K562 (cell line): Measurements from ENCODE around the gene STRADB. TPM values are rescaled to one million over a fixed set of nuclear protein-coding genes. Genes with fewer than 3 reads are reported as not detected.
A peak's percentile ranks its signal among the peaks of the same experiment; 100 is the strongest.

ENCODE experiments used
- AFF1 ChIP-seq, 2 experiments: fragments of 450-650 bp; IDR thresholded peaks; 2 replicates each; pipeline ENCODE4 v1.6.1; 2018; ENCODE audit warnings: mild to moderate bottlenecking in 2 of 2, low read depth in 1 of 2; ENCODE audit not compliant: partially characterized antibody in 2 of 2
- ATF7 ChIP-seq: fragments of 450-650 bp; IDR thresholded peaks from 2 replicates; pipeline ENCODE4 v1.7.1; 2014; ENCODE audit warnings: mild to moderate bottlenecking, moderate library complexity
- FOXM1 ChIP-seq, 2 experiments: fragments of 450-650 bp in 1 of 2; sonication (generic) in 1 of 2; formaldehyde crosslinking in 1 of 2; IDR thresholded peaks; 2 replicates each; pipeline versions ENCODE4 v1.6.1 to v1.9.0; 2017 to 2022; ENCODE audit warnings: low read depth in 2 of 2, mild to moderate bottlenecking in 2 of 2, missing genetic modification reagents in 1 of 2, moderate library complexity in 1 of 2
- HMBOX1 ChIP-seq: sonication (generic); IDR thresholded peaks from 2 replicates; pipeline ENCODE4 v1.6.1; 2016
- SMARCA4 ChIP-seq: fragments of 450-650 bp; IDR thresholded peaks from 2 replicates; pipeline ENCODE4 v1.6.1; 2016
- TBL1XR1 ChIP-seq, 2 experiments: IDR thresholded peaks; 2 replicates each; pipeline ENCODE4 v1.6.1; 2012; ENCODE audit warnings: improper control_type of control experiment in 2 of 2, low read length in 2 of 2, mild to moderate bottlenecking in 1 of 2
- TCF3 ChIP-seq: sonication (generic); formaldehyde crosslinking; IDR thresholded peaks from 2 replicates; pipeline ENCODE4 v1.4.0; 2020; ENCODE audit warnings: mild to moderate bottlenecking, missing genetic modification reagents
- ZSCAN32 ChIP-seq: fragments of 450-650 bp; formaldehyde crosslinking; IDR thresholded peaks from 2 replicates; pipeline ENCODE4 v1.4.0; 2020; ENCODE audit warnings: mild to moderate bottlenecking, moderate library complexity
- polyA plus RNA-seq, 8 experiments: library from polyadenylated mRNA; depleted of rRNA in 4 of 8; stranded (reverse) in 5 of 8; unstranded in 3 of 8; fragments of >200 nt; fragmentation: Nextera tagmentation in 2 of 8; fragmentation: Illumina TruSeq in 1 of 8; extraction: Ambion mirVana in 2 of 8; extraction: Trizol in 1 of 8; gene quantifications; 2 replicates each; pipeline versions ENCODE4 v1.2.1 to v1.2.3, GENCODE V29; 2011 to 2014; ENCODE audit warnings: inconsistent platforms in 1 of 8, missing spikeins in 1 of 8
- total RNA-seq, 7 experiments: library from RNA; depleted of rRNA in 6 of 7; stranded (reverse); fragments of >200 nt in 6 of 7; fragmentation: Illumina TruSeq in 2 of 7; extraction: Trizol in 2 of 7; gene quantifications; 2 replicates each; pipeline versions ENCODE4 v1.2.1 to v1.2.3, GENCODE V29; 2011 to 2021; ENCODE audit warnings: low replicate concordance in 1 of 7

Gene STRADB
- total and polyA plus RNA-seq, 9 of the 15 experiments (the other 6 are each of a cell fraction or from before 2014, with no cell fraction given), result 6.9 to 30.6 (median 15.7) TPM

- TF ChIP-seq AFF1 (IDR thresholded peaks at IDR 0.05; ENCODE audit: low read depth in 1 of 2, partially characterized antibody in 2 of 2), result peak in 1 of 2 experiments; percentile 33
- TF ChIP-seq TCF3, result peak; percentile 86
- TF ChIP-seq HMBOX1, result peak; percentile 44; the same call in 1 of the 2 replicates
- TF ChIP-seq SMARCA4, result peak; percentile 80
- TF ChIP-seq FOXM1 (IDR thresholded peaks at IDR 0.05; ENCODE audit: low read depth), result peak; percentile 68
- TF ChIP-seq FOXM1 (CRISPR knock-in tag; IDR thresholded peaks at IDR 0.05; ENCODE audit: low read depth), result no peak
- TF ChIP-seq ATF7, result peak; percentile 37; the same call in 1 of the 2 replicates
- peak in 1 of 2 experiments; percentile 72; a peak in 2 of 4 replicates for TF ChIP-seq TBL1XR1 (IDR thresholded peaks at IDR 0.05; ENCODE audit: low read length in 2 of 2)
- TF ChIP-seq ZSCAN32 (CRISPR knock-in tag), result no peak
Measured at GRCh38 chr2:201433394-201433995, 18.0 kb upstream of the STRADB start (continued).
